Thyroid gland (tissue), 4 donors: Measurements from ENCODE around the gene CFC1.
"Not testable (repeated sequence)": the region's sequence is repeated elsewhere in the genome, so short reads cannot be mapped to it uniquely, and the experiment has no call there.

ENCODE experiments used
- CTCF ChIP-seq, 6 experiments: fragments of 200-600 bp in 3 of 6; fragments of 450-650 bp in 3 of 6; sonication (generic) in 3 of 6; IDR thresholded peaks; one replicate each; pipeline ENCODE4 v1.5.1; 2016 to 2019; ENCODE audit warnings: antibody characterized with exemption in 6 of 6, mild to moderate bottlenecking in 2 of 6, inconsistent platforms in 1 of 6, moderate library complexity in 1 of 6
- POLR2A ChIP-seq, 2 donors: fragments of 450-650 bp; IDR thresholded peaks; one replicate each; pipeline ENCODE4 v1.6.1; 2017; ENCODE audit warnings: antibody characterized with exemption in 2 of 2, mild to moderate bottlenecking in 2 of 2, moderate library complexity in 1 of 2

GRCh38 chr2:130594011-130594410 lies 5.4 kb downstream of the CFC1 start:
- TF ChIP-seq POLR2A, CTCF (IDR thresholded peaks at IDR 0.05): not testable (repeated sequence)
